GM12878 (cell line): Measurements from ENCODE around the gene STRIP2. TPM values are rescaled to one million over a fixed set of nuclear protein-coding genes. Genes with fewer than 3 reads are reported as not detected.
A peak's percentile ranks its signal among the peaks of the same experiment; 100 is the strongest.

Experiments
- ATAC-seq: fragments of 200-7000 bp; cut with Tn5 transposase; 3 replicates; pipeline ENCODE4 v1.9.1; 2020; ENCODE audit warnings: mild to moderate bottlenecking, moderate library complexity
- BruUV-seq: library from RNA; stranded (reverse); fragments of 400-500 nt; replicated peaks from 2 replicates; lab custom pipeline; 2021; lab: Mats Ljungman, UMichigan
- CTCF ChIA-PET: fragments of 300-600 bp; sonication (Branson Sonifier 250); formaldehyde crosslinking; extraction: SDS; loops from one replicate; lab custom pipeline; 2021; ENCODE audit warnings: inconsistent platforms; lab: Yijun Ruan, JAX
- POLR2A ChIA-PET: fragments of 350-600 bp; formaldehyde crosslinking; extraction: SDS; loops from one replicate; lab custom pipeline; 2021; ENCODE audit warnings: inconsistent platforms; lab: Charles Lee
- RAD21 ChIA-PET: fragments of 300-600 bp; sonication (Branson Sonifier 250); formaldehyde crosslinking; loops from one replicate; lab custom pipeline; 2023; ENCODE audit warnings: antibody characterized with exemption; ENCODE audit not compliant: unreplicated experiment; lab: Charles Lee
- SMC1A ChIA-PET: fragments of 300-600 bp; sonication (Branson Sonifier 250); formaldehyde crosslinking; loops from one replicate; lab custom pipeline; 2023; ENCODE audit not compliant: unreplicated experiment, uncharacterized antibody; lab: Charles Lee
- DNase-seq: peaks from one replicate; pipeline ENCODE4 v3.0.0-alpha.2; 2011; ENCODE audit warnings: low read depth, low spot score
- FAIRE-seq: peaks from 3 replicates; lab custom pipeline; 2011; peaks lifted over from hg19 to GRCh38; lab: Jason Lieb, UNC
- H2AFZ ChIP-seq: 2 replicates; pipeline ENCODE4 v1.6.0; 2011; ENCODE audit warnings: low read depth, low read length, control low read depth; ENCODE audit not compliant: control insufficient read depth
- H3K27ac ChIP-seq: 2 replicates; pipeline ENCODE4 v1.5.1; 2011; ENCODE audit warnings: control low read depth; ENCODE audit not compliant: control insufficient read depth, insufficient read depth
- H3K27me3 ChIP-seq, 2 experiments: replicated peaks in 1 of 2; 2 replicates each; pipeline versions ENCODE4 v1.6.0 to v1.6.1; 2011; ENCODE audit warnings: low read length in 1 of 2; ENCODE audit not compliant: control insufficient read depth in 2 of 2, insufficient read depth in 2 of 2
- H3K36me3 ChIP-seq, 2 experiments: 2 replicates each; pipeline ENCODE4 v1.5.1; 2011; ENCODE audit warnings: low read length in 1 of 2; ENCODE audit not compliant: control insufficient read depth in 2 of 2, insufficient read depth in 2 of 2
- H3K4me1 ChIP-seq: 2 replicates; pipeline ENCODE4 v1.6.1; 2011; ENCODE audit warnings: mild to moderate bottlenecking, low read length, moderate library complexity, mixed read lengths; ENCODE audit not compliant: control insufficient read depth, insufficient read depth
- H3K4me2 ChIP-seq: 2 replicates; pipeline ENCODE4 v1.6.0; 2011; ENCODE audit warnings: control low read depth; ENCODE audit not compliant: control insufficient read depth, insufficient read depth
- H3K4me3 ChIP-seq: fragments of 200-600 bp; sonication (generic); 2 replicates; pipeline ENCODE4 v1.5.1; 2016
- H3K79me2 ChIP-seq: 2 replicates; pipeline ENCODE4 v1.6.0; 2011; ENCODE audit warnings: low read length; ENCODE audit not compliant: control insufficient read depth, insufficient read depth
- H3K9ac ChIP-seq: 2 replicates; pipeline ENCODE4 v1.8.0; 2011; ENCODE audit warnings: low read length, control low read depth, mixed read lengths; ENCODE audit not compliant: control insufficient read depth, insufficient read depth
- H3K9me3 ChIP-seq: replicated peaks from 3 replicates; pipeline ENCODE4 v1.5.1; 2011; ENCODE audit warnings: mild to moderate bottlenecking, low read length; ENCODE audit not compliant: control insufficient read depth, insufficient read depth
- H4K20me1 ChIP-seq: 2 replicates; pipeline ENCODE4 v1.6.0; 2011; ENCODE audit not compliant: control insufficient read depth, insufficient read depth
- PKNOX1 ChIP-seq: fragments of 450-650 bp; IDR thresholded peaks from 2 replicates; pipeline ENCODE4 v1.6.1; 2016; ENCODE audit warnings: mild to moderate bottlenecking
- RAD21 ChIP-seq: IDR thresholded peaks from 2 replicates; pipeline ENCODE4 v1.6.1; 2011; ENCODE audit warnings: mild to moderate bottlenecking, low read depth, low read length, moderate library complexity; ENCODE audit not compliant: insufficient read depth
- WGBS: methylation state at CpG from one replicate; pipeline ENCODE4 v1.1.6; 2016; ENCODE audit warnings: low lambda C conversion rate; ENCODE audit not compliant: insufficient replicate concordance, insufficient coverage; ENCODE audit errors: missing lambda C conversion rate; 5-methylcytosine and 5-hydroxymethylcytosine counted together
- in situ Hi-C: fragments of 300-500 bp; cut with MboI; formaldehyde crosslinking; loops from 9 replicates; pipeline ENCODE4 v1.14.3; 2018; ENCODE audit warnings: mixed read lengths
- intact Hi-C: fragments of 100-400 bp; cut with micrococcal nuclease; formaldehyde crosslinking; loops from one replicate; pipeline ENCODE4 v1.14.2; 2022; ENCODE audit not compliant: unreplicated experiment
- polyA plus RNA-seq, 11 experiments: library from polyadenylated mRNA; depleted of rRNA in 4 of 11; unstranded in 6 of 11; stranded (reverse) in 5 of 11; fragments of >200 nt; fragmentation: Nextera tagmentation in 4 of 11; fragmentation: Illumina TruSeq in 1 of 11; extraction: Ambion mirVana in 4 of 11; extraction: Trizol in 1 of 11; gene quantifications; 1 replicate in 1 of 11; 2 replicates in 10 of 11; pipeline versions ENCODE4 v1.2.1 to v1.2.3, GENCODE V29; 2011 to 2016; ENCODE audit warnings: inconsistent platforms in 2 of 11, missing spikeins in 2 of 11, low read depth in 1 of 11
- total RNA-seq, 4 experiments: library from RNA; depleted of rRNA in 3 of 4; stranded (reverse); fragments of >200 nt in 3 of 4; fragmentation: Illumina TruSeq in 1 of 4; extraction: Trizol in 1 of 4; gene quantifications; 2 replicates each; pipeline versions ENCODE4 v1.2.1 to v1.2.3, GENCODE V29; 2013 to 2021

The STRIP2 gene
- total and polyA plus RNA-seq, 10 of the 15 experiments (the other 5 are each of a cell fraction or from before 2014, with no cell fraction given), result 0.48 to 5.8 (median 1.8) TPM

- ChIA-PET RAD21 (interaction anchor here (0.8 to 2.5 kb wide), 5 partner anchors 50 to 276 kb away, joined by 3 to 12 read pairs (median 4); no protein-coding TSS in a partner anchor), POLR2A (no interaction called here), SMC1A (interaction anchor here (0.6 to 1.8 kb wide), 4 partner anchors 32 to 71 kb away, joined by 3 to 7 read pairs (median 5); no protein-coding TSS in a partner anchor), CTCF (interaction anchor here (0.9 to 2.7 kb wide), 3 partner anchors 61 to 71 kb away, joined by 3 to 13 read pairs (median 7); no protein-coding TSS in a partner anchor)
- TF ChIP-seq RAD21, result no peak
- 0 out of 2 replicates have a peak, but pooled peaks have one; percentile 6 for TF ChIP-seq PKNOX1
- ATAC-seq, result no peak
- BruUV-seq, result no TSS peak
- intact Hi-C loops (no loop called here), in situ Hi-C loops (no loop called here)
- 75% methylated on average over 5 of the region's 5 CpGs for WGBS
- no peak for FAIRE-seq
- H3K4me1 ChIP-seq, result no peaks in the 10 kb centered on the region
- H3K9me3 ChIP-seq, result no peaks in the 10 kb centered on the region
- DNase-seq, result no peak
- no peaks in the 10 kb centered on the region for H3K36me3 ChIP-seq
- H3K4me2 ChIP-seq, result no peak overlapping the region
- no peak overlapping the region for H3K4me3 ChIP-seq
- no peak overlapping the region for H2AFZ ChIP-seq
- H3K27me3 ChIP-seq, result no peaks in the 10 kb centered on the region
- H3K79me2 ChIP-seq, result no peaks in the 10 kb centered on the region
- no peaks in the 10 kb centered on the region for H4K20me1 ChIP-seq
- no peak overlapping the region for H3K9ac ChIP-seq
- no peak overlapping the region for H3K27ac ChIP-seq
Observed at GRCh38 chr7:129438839-129439651, 4.8 kb downstream of the STRIP2 start.
